A673 (cell line): Measurements from ENCODE around the gene UBE2Q1. TPM values are rescaled to one million over a fixed set of nuclear protein-coding genes. Genes with fewer than 3 reads are reported as not detected.

Source experiments
- BruUV-seq: library from RNA; stranded (reverse); fragments of 400-500 nt; replicated peaks from 2 replicates; lab custom pipeline; 2021; lab: Mats Ljungman, UMichigan
- CTCF ChIA-PET: fragments of 300-600 bp; sonication (Branson Sonifier 250); formaldehyde crosslinking; loops from one replicate; lab custom pipeline; 2022; ENCODE audit warnings: antibody characterized with exemption; lab: Charles Lee
- POLR2A ChIA-PET: fragments of 300-600 bp; sonication (Branson Sonifier 250); formaldehyde crosslinking; loops from one replicate; lab custom pipeline; 2022; ENCODE audit warnings: antibody characterized with exemption; ENCODE audit not compliant: low non-redundant PET; lab: Charles Lee
- DNase-seq: peaks from one replicate; pipeline ENCODE4 v3.0.0-alpha.2; 2015; ENCODE audit warnings: low spot score
- H3K27ac ChIP-seq: fragments of 200-600 bp; sonication (generic); 2 replicates; pipeline ENCODE4 v1.5.1; 2016; ENCODE audit warnings: mixed run types, low read depth, mild to moderate bottlenecking, mixed read lengths, antibody characterized with exemption, low read length; ENCODE audit not compliant: poor library complexity, severe bottlenecking
- H3K27me3 ChIP-seq: fragments of 200-600 bp; sonication (generic); replicated peaks from 2 replicates; pipeline ENCODE4 v1.6.1; 2017; ENCODE audit warnings: mixed run types, low read depth, mild to moderate bottlenecking, mixed read lengths, antibody characterized with exemption, low read length; ENCODE audit not compliant: insufficient read depth, poor library complexity
- H3K36me3 ChIP-seq: fragments of 200-600 bp; sonication (generic); 2 replicates; pipeline ENCODE4 v1.6.1; 2016; ENCODE audit warnings: mixed run types, mild to moderate bottlenecking, mixed read lengths, antibody characterized with exemption, low read length; ENCODE audit not compliant: insufficient read depth, poor library complexity, severe bottlenecking
- H3K4me1 ChIP-seq: fragments of 200-600 bp; sonication (generic); 2 replicates; pipeline ENCODE4 v1.6.1; 2017; ENCODE audit warnings: mixed run types, mild to moderate bottlenecking, mixed read lengths, antibody characterized with exemption, low read length; ENCODE audit not compliant: insufficient read depth, poor library complexity, severe bottlenecking
- H3K4me3 ChIP-seq: fragments of 200-600 bp; sonication (generic); 2 replicates; pipeline ENCODE4 v1.5.1; 2016; ENCODE audit warnings: low read depth, mixed run types, mild to moderate bottlenecking, mixed read lengths, low read length; ENCODE audit not compliant: poor library complexity, severe bottlenecking
- H3K9me3 ChIP-seq: fragments of 200-600 bp; sonication (generic); 2 replicates; pipeline ENCODE4 v1.6.1; 2016; ENCODE audit warnings: mixed run types, low read depth, mild to moderate bottlenecking, mixed read lengths, antibody characterized with exemption, low read length; ENCODE audit not compliant: poor library complexity, severe bottlenecking
- CTCF ChIP-seq: fragments of 300-800, 200-600 bp; sonication (generic); conservative IDR thresholded peaks from 2 replicates; pipeline ENCODE4 v1.5.1; 2017; ENCODE audit warnings: low read depth, mild to moderate bottlenecking, antibody characterized with exemption, low read length, moderate library complexity, mixed read lengths
- EZH2 ChIP-seq: fragments of 200-600 bp; sonication (generic); IDR thresholded peaks from 2 replicates; pipeline ENCODE4 v1.6.1; 2017; ENCODE audit warnings: borderline replicate concordance, low read depth, mild to moderate bottlenecking, mixed read lengths, antibody characterized with exemption, low read length; ENCODE audit not compliant: poor library complexity, severe bottlenecking
- intact Hi-C: fragments of 100-400 bp; cut with micrococcal nuclease; formaldehyde crosslinking; loops from one replicate; pipeline ENCODE4 v1.10.0; 2022; ENCODE audit not compliant: unreplicated experiment
- total RNA-seq: library from RNA; stranded (reverse); gene quantifications from 2 replicates; pipeline ENCODE4 v1.2.3, GENCODE V29; 2021

The UBE2Q1 gene
- total RNA-seq, 1 experiment from 2014 or later = 84.5 TPM

DNA sequence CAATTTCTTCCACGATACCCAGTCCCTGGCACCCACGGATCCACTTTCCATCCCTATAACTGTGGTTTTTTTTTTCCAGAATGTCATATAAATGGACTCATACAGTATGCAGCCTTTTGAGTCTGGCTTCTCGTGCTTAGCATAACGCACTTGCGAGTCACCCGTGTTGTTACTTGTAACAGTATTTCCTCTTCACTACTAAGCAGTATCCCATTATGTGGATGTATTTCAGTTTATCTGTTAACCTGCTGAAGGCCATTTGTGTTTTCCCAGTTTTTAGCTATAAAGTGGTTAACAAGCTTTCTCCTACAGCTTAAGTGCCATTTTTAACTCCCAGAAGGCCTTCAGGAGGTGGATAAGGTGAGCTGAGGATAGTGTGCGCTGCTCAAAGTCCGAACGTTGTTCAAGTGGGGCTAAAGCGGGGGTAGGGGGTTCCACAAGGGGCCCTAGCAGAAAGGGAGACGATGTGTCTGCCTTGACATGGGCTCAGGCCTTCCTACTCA lies 48.7 kb upstream of the UBE2Q1 start:
- peak; percentile 37 for DNase-seq
- peaks cover 23% of the 10 kb centered on the region for H3K4me1 ChIP-seq
- H3K27ac ChIP-seq = peak overlapping the region; percentile 98
- H3K36me3 ChIP-seq = peaks cover 5% of the 10 kb centered on the region
- H3K27me3 ChIP-seq = no peaks in the 10 kb centered on the region
- ChIA-PET CTCF (no interaction called here), POLR2A (no interaction called here)
- no peaks in the 10 kb centered on the region for H3K9me3 ChIP-seq
- intact Hi-C loops = loop anchor here (5.0 kb wide), 1 partner anchor 50 kb away; the partner anchor contains the start of gene UBE2Q1
- TF ChIP-seq CTCF (no peak), EZH2 (no peak)
- BruUV-seq = TSS peak; percentile 78
- H3K4me3 ChIP-seq = peak overlapping the region; percentile 91

GRCh38 chr1:154605534-154605933 lies 47.1 kb upstream of the UBE2Q1 start:
- Histone ChIP-seq H3K9me3 (no peaks in the 10 kb centered on the region), H3K27ac (peak overlapping the region; percentile 10), H3K27me3 (no peaks in the 10 kb centered on the region), H3K4me3 (no peak overlapping the region), H3K4me1 (peaks cover 13% of the 10 kb centered on the region), H3K36me3 (peaks cover 22% of the 10 kb centered on the region)
- intact Hi-C loops = loop anchor here (5.0 kb wide), 1 partner anchor 48 kb away; the partner anchor contains the start of gene UBE2Q1
- DNase-seq = no peak
- ChIA-PET POLR2A (no interaction called here), CTCF (no interaction called here)
- TF ChIP-seq EZH2 (no peak), CTCF (no peak)
- no TSS peak for BruUV-seq

- no peak for TF ChIP-seq CTCF
- TF ChIP-seq EZH2 = no peak
- DNase-seq = no peak
- BruUV-seq = no TSS peak
- POLR2A ChIA-PET = no interaction called here
- CTCF ChIA-PET = no interaction called here
- H3K4me1 ChIP-seq = peaks cover 5% of the 10 kb centered on the region
- intact Hi-C loops = no loop called here
- peaks cover 28% of the 10 kb centered on the region for H3K36me3 ChIP-seq
- no peak overlapping the region for H3K4me3 ChIP-seq
- no peaks in the 10 kb centered on the region for H3K27me3 ChIP-seq
- no peak overlapping the region for H3K27ac ChIP-seq
- no peaks in the 10 kb centered on the region for H3K9me3 ChIP-seq
Measured at GRCh38 chr1:154603317-154603716, 44.9 kb upstream of the UBE2Q1 start.
